Glutamatergic neuron (in vitro differentiated cells): ENCODE results near the gene PTS. TPM values are rescaled to one million over a fixed set of nuclear protein-coding genes. Genes with fewer than 3 reads are reported as not detected.

Experiments used
- DNase-seq: peaks from one replicate; pipeline ENCODE4 v3.0.0; 2022
- H3K27ac Mint-ChIP-seq: one replicate; pipeline ENCODE4 v1.8.0; 2020; ENCODE audit warnings: mild to moderate bottlenecking, mixed read lengths, inconsistent platforms; ENCODE audit not compliant: unreplicated experiment
- H3K27me3 Mint-ChIP-seq: one replicate; pipeline ENCODE4 v1.8.0; 2020; ENCODE audit warnings: mild to moderate bottlenecking, moderate library complexity, mixed read lengths, inconsistent platforms; ENCODE audit not compliant: unreplicated experiment
- H3K36me3 Mint-ChIP-seq: one replicate; pipeline ENCODE4 v1.8.0; 2020; ENCODE audit warnings: mild to moderate bottlenecking, mixed read lengths, inconsistent platforms; ENCODE audit not compliant: unreplicated experiment
- H3K4me1 Mint-ChIP-seq: one replicate; pipeline ENCODE4 v1.8.0; 2020; ENCODE audit warnings: mild to moderate bottlenecking, low read depth, mixed read lengths, inconsistent platforms; ENCODE audit not compliant: unreplicated experiment
- H3K4me3 Mint-ChIP-seq: one replicate; pipeline ENCODE4 v1.8.0; 2020; ENCODE audit warnings: mild to moderate bottlenecking, mixed read lengths, inconsistent platforms; ENCODE audit not compliant: unreplicated experiment
- H3K9me3 Mint-ChIP-seq: one replicate; pipeline ENCODE4 v1.8.0; 2020; ENCODE audit warnings: mild to moderate bottlenecking, moderate library complexity, mixed read lengths, inconsistent platforms; ENCODE audit not compliant: unreplicated experiment
- total RNA-seq: library from RNA; stranded (reverse); fragmentation: NEBNext Ultra II Directional; extraction: Animal tissue kit (Norgen Biotek cat#: 25700); gene quantifications from one replicate; pipeline ENCODE4 v1.2.1, GENCODE V29; 2021; ENCODE audit not compliant: unreplicated experiment
- TF ChIP-seq, protein P1 (sequence below): fragments of 200-600 bp; sonication (generic); IDR thresholded peaks from one replicate; pipeline ENCODE4 v1.5.0; 2021; ENCODE audit not compliant: partially characterized antibody, unreplicated experiment

Gene PTS
- total RNA-seq, 1 donor from 2014 or later: 47.7 TPM

GRCh38 chr11:112221274-112221835, 4.9 kb upstream of the PTS start:
- Mint-ChIP-seq H3K9me3 (no peaks in the 10 kb centered on the region), H3K36me3 (no peaks in the 10 kb centered on the region), H3K27me3 (peaks cover 4% of the 10 kb centered on the region), H3K27ac (no peak overlapping the region), H3K4me1 (no peaks in the 10 kb centered on the region), H3K4me3 (no peak overlapping the region)
- TF ChIP-seq, protein P1, sequence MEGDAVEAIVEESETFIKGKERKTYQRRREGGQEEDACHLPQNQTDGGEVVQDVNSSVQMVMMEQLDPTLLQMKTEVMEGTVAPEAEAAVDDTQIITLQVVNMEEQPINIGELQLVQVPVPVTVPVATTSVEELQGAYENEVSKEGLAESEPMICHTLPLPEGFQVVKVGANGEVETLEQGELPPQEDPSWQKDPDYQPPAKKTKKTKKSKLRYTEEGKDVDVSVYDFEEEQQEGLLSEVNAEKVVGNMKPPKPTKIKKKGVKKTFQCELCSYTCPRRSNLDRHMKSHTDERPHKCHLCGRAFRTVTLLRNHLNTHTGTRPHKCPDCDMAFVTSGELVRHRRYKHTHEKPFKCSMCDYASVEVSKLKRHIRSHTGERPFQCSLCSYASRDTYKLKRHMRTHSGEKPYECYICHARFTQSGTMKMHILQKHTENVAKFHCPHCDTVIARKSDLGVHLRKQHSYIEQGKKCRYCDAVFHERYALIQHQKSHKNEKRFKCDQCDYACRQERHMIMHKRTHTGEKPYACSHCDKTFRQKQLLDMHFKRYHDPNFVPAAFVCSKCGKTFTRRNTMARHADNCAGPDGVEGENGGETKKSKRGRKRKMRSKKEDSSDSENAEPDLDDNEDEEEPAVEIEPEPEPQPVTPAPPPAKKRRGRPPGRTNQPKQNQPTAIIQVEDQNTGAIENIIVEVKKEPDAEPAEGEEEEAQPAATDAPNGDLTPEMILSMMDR: no peak
- no peak for DNase-seq

GRCh38 chr11:112222303-112222702, 3.9 kb upstream of the PTS start:
- Mint-ChIP-seq H3K4me1 (peaks cover 4% of the 10 kb centered on the region), H3K27me3 (peaks cover 4% of the 10 kb centered on the region), H3K36me3 (no peaks in the 10 kb centered on the region), H3K27ac (no peak overlapping the region), H3K4me3 (no peak overlapping the region), H3K9me3 (peaks cover 2% of the 10 kb centered on the region)
- no peak for DNase-seq
- TF ChIP-seq, protein P1: no peak

DNA sequence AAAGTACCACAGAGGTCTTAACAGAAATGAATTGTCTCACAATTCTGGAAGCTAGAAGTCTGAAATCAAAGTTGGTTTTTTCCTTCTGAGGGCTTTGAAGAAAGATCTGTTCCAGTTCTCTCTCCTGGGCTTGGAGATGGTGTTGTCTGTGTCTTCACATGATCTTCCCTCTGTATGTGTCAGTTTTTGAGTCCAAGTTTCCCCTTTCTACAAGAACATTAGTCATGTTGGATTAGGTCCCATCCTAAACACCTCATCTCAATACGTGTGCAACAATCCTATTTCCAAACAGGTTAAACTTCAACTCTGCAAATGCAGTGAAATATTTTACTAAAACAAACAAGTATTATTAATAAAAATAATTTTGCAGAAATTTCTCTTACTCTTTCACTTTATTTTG, 3.1 kb upstream of the PTS start:
- TF ChIP-seq, protein P1: no peak
- Mint-ChIP-seq H3K27ac (no peak overlapping the region), H3K9me3 (peaks cover 2% of the 10 kb centered on the region), H3K36me3 (no peaks in the 10 kb centered on the region), H3K4me1 (peaks cover 8% of the 10 kb centered on the region), H3K4me3 (no peak overlapping the region), H3K27me3 (peaks cover 4% of the 10 kb centered on the region)
- DNase-seq: no peak

GRCh38 chr11:112223754-112224532, 2.3 kb upstream of the PTS start:
- peaks cover 2% of the 10 kb centered on the region for H3K9me3 Mint-ChIP-seq
- no peak for DNase-seq

GRCh38 chr11:112225753-112226061, 521 bp upstream of the PTS start:
- peaks cover 2% of the 10 kb centered on the region for H3K9me3 Mint-ChIP-seq
- TF ChIP-seq, protein P1: no peak
- DNase-seq: no peak
- H3K27me3 Mint-ChIP-seq: peaks cover 4% of the 10 kb centered on the region
- peak overlapping the region; percentile 89 for H3K4me3 Mint-ChIP-seq
- peaks cover 8% of the 10 kb centered on the region for H3K4me1 Mint-ChIP-seq
- H3K36me3 Mint-ChIP-seq: no peaks in the 10 kb centered on the region
- peak overlapping the region; percentile 93 for H3K27ac Mint-ChIP-seq

More at GRCh38 chr11:112223754-112224532, 2.3 kb upstream of the PTS start:
- Mint-ChIP-seq H3K36me3 (no peaks in the 10 kb centered on the region), H3K27me3 (peaks cover 4% of the 10 kb centered on the region), H3K4me3 (no peak overlapping the region), H3K27ac (no peak overlapping the region), H3K4me1 (peaks cover 8% of the 10 kb centered on the region)
- TF ChIP-seq, protein P1: no peak
